MCF 10A (cell line): ENCODE results near the gene ELFN1. TPM values are rescaled to one million over a fixed set of nuclear protein-coding genes. Genes with fewer than 3 reads are reported as not detected.

Experiments used
- BruUV-seq: library from RNA; stranded (reverse); fragments of 400-500 nt; replicated peaks from 2 replicates; lab custom pipeline; 2021; lab: Mats Ljungman, UMichigan
- CTCF ChIA-PET: fragments of 300-600 bp; sonication (Branson Sonifier 250); formaldehyde crosslinking; extraction: SDS; loops from one replicate; lab custom pipeline; 2021; ENCODE audit warnings: antibody characterized with exemption, inconsistent platforms; lab: Yijun Ruan, JAX
- POLR2A ChIA-PET: fragments of 300-600, 350-650 bp; sonication (Branson Sonifier 250); formaldehyde crosslinking; extraction: SDS; loops from one replicate; lab custom pipeline; 2020; ENCODE audit warnings: antibody characterized with exemption, inconsistent platforms; lab: Yijun Ruan, JAX
- DNase-seq: peaks from one replicate; pipeline ENCODE4 v3.0.0-alpha.2; 2018; ENCODE audit not compliant: unreplicated experiment
- H3K27ac Mint-ChIP-seq: one replicate; pipeline ENCODE4 v1.8.0; 2022; ENCODE audit warnings: mild to moderate bottlenecking, low read depth, mixed read lengths; ENCODE audit not compliant: unreplicated experiment
- H3K27me3 Mint-ChIP-seq: one replicate; pipeline ENCODE4 v1.8.0; 2022; ENCODE audit warnings: mixed read lengths; ENCODE audit not compliant: insufficient read depth, unreplicated experiment
- H3K36me3 Mint-ChIP-seq: one replicate; pipeline ENCODE4 v1.8.0; 2022; ENCODE audit warnings: mild to moderate bottlenecking, moderate library complexity, mixed read lengths; ENCODE audit not compliant: insufficient read depth, unreplicated experiment
- H3K4me1 Mint-ChIP-seq: one replicate; pipeline ENCODE4 v1.8.0; 2022; ENCODE audit warnings: mixed read lengths; ENCODE audit not compliant: insufficient read depth, unreplicated experiment
- H3K4me3 Mint-ChIP-seq: one replicate; pipeline ENCODE4 v1.8.0; 2022; ENCODE audit warnings: mild to moderate bottlenecking, moderate library complexity, mixed read lengths; ENCODE audit not compliant: unreplicated experiment
- H3K9me3 Mint-ChIP-seq: one replicate; pipeline ENCODE4 v1.8.0; 2022; ENCODE audit warnings: mixed read lengths; ENCODE audit not compliant: unreplicated experiment
- intact Hi-C: fragments of 100-400 bp; cut with micrococcal nuclease; formaldehyde crosslinking; loops from 2 replicates; pipeline ENCODE4 v1.14.1; 2022
- total RNA-seq: library from RNA; stranded (reverse); gene quantifications from 2 replicates; pipeline ENCODE4 v1.2.3, GENCODE V29; 2022
- TF ChIP-seq, protein P1 (sequence below): fragments of 200-600 bp; IDR thresholded peaks from one replicate; pipeline ENCODE4 v1.8.0; 2022; ENCODE audit warnings: antibody characterized with exemption, mild to moderate bottlenecking; ENCODE audit not compliant: unreplicated experiment

Gene ELFN1
- total RNA-seq, 1 experiment from 2014 or later = not detected

DNA sequence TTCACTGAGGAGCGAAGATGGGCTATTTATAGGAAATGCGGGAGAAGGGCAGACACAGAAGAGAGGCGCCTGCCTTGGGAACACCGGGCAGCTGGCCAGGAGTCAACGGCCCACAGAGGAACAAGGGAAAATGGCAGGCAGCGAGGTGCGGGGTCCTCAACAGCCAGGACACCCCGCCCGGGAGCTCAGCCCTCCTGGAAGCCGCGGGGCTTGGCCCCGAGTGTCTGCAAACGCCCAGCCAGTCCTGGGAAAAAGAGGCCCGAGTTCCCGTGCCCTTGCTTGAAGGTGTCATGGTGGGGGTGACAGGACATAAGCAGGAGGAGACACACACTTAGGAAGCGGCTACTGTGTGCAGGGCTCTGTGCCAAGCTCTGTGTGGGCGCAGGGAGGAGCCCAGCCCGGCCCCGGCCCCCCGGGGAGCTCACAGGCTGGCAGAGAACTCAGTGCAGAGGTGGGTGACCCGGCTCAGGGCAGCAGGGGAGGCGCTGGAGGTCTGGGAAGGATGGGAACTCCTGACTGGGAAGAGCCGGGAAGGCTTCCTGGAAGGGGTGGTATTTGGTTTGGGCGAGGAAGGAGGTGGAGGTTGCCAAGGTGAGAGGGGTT lies 79.9 kb downstream of the ELFN1 start:
- intact Hi-C loops = no loop called here
- H3K27ac Mint-ChIP-seq = no peak overlapping the region
- ChIA-PET CTCF (no interaction called here), POLR2A (no interaction called here)
- TF ChIP-seq, protein P1, sequence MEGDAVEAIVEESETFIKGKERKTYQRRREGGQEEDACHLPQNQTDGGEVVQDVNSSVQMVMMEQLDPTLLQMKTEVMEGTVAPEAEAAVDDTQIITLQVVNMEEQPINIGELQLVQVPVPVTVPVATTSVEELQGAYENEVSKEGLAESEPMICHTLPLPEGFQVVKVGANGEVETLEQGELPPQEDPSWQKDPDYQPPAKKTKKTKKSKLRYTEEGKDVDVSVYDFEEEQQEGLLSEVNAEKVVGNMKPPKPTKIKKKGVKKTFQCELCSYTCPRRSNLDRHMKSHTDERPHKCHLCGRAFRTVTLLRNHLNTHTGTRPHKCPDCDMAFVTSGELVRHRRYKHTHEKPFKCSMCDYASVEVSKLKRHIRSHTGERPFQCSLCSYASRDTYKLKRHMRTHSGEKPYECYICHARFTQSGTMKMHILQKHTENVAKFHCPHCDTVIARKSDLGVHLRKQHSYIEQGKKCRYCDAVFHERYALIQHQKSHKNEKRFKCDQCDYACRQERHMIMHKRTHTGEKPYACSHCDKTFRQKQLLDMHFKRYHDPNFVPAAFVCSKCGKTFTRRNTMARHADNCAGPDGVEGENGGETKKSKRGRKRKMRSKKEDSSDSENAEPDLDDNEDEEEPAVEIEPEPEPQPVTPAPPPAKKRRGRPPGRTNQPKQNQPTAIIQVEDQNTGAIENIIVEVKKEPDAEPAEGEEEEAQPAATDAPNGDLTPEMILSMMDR = no peak
- peak; percentile 17 for DNase-seq
- no peaks in the 10 kb centered on the region for H3K36me3 Mint-ChIP-seq
- H3K9me3 Mint-ChIP-seq = no peaks in the 10 kb centered on the region
- H3K4me1 Mint-ChIP-seq = no peaks in the 10 kb centered on the region
- no TSS peak for BruUV-seq
- no peak overlapping the region for H3K4me3 Mint-ChIP-seq
- H3K27me3 Mint-ChIP-seq = peaks cover 24% of the 10 kb centered on the region

DNA sequence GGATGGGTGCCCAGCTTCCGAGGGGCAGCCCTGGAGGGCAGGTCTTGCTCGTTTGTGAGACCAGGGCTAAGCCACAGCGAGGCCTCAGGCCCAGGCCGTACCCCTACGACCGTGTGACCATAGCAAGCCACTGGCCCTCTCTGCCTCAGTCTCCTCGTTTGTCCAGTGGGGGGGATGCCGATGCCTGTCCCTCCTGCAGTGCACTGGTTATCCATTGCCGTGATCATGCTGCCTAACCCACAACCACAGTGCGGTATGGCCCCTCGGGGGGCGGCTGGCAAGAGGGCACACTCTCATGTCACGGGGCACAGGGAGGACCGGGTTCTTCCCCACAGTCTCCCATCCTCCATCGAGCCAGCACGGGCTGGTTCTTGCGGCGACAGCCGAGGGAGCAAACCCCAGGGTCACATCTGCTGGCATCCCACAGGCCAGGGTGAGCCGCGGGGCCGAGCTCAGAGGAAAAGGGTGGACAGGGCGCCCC lies 80.5 kb downstream of the ELFN1 start:
- ChIA-PET CTCF (interaction anchor here (0.7 kb wide), 1 partner anchor 690 kb away, joined by 3 read pairs; no protein-coding TSS in a partner anchor), POLR2A (no interaction called here)
- intact Hi-C loops = no loop called here
- H3K36me3 Mint-ChIP-seq = no peaks in the 10 kb centered on the region
- TF ChIP-seq, protein P1 = no peak
- DNase-seq = no peak
- H3K4me1 Mint-ChIP-seq = no peaks in the 10 kb centered on the region
- no peaks in the 10 kb centered on the region for H3K9me3 Mint-ChIP-seq
- no peak overlapping the region for H3K4me3 Mint-ChIP-seq
- no peak overlapping the region for H3K27ac Mint-ChIP-seq
- peaks cover 30% of the 10 kb centered on the region for H3K27me3 Mint-ChIP-seq
- BruUV-seq = no TSS peak

DNA sequence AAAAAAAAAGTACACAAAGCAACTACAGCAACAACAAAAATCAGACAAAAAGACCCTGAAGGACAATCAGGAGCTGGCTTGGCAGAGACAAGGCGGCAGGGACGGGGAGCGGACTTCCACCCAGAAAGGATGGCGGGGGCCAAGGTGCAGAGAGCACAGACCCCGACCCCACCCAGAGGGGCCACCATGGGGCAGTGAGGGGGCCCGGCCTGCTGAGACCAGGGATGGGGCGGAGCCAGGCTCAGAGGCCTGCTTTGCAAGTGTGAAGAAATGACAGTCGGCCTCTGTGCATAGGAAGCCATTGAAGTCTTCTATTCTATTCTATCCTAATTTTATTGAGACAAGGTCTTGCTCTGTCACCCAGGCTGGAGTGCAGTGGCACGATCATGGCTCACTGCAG lies 82.0 kb downstream of the ELFN1 start:
- Mint-ChIP-seq H3K4me3 (no peak overlapping the region), H3K27ac (no peak overlapping the region), H3K27me3 (peaks cover 44% of the 10 kb centered on the region), H3K4me1 (no peaks in the 10 kb centered on the region), H3K9me3 (no peaks in the 10 kb centered on the region), H3K36me3 (no peaks in the 10 kb centered on the region)
- DNase-seq = no peak
- ChIA-PET CTCF (interaction anchor here (0.6 kb wide), 1 partner anchor 37 kb away, joined by 3 read pairs; no protein-coding TSS in a partner anchor), POLR2A (interaction anchor here (0.6 kb wide), 1 partner anchor 88 kb away, joined by 3 read pairs; no protein-coding TSS in a partner anchor)
- intact Hi-C loops = no loop called here
- no TSS peak for BruUV-seq
- TF ChIP-seq, protein P1 = no peak

DNA sequence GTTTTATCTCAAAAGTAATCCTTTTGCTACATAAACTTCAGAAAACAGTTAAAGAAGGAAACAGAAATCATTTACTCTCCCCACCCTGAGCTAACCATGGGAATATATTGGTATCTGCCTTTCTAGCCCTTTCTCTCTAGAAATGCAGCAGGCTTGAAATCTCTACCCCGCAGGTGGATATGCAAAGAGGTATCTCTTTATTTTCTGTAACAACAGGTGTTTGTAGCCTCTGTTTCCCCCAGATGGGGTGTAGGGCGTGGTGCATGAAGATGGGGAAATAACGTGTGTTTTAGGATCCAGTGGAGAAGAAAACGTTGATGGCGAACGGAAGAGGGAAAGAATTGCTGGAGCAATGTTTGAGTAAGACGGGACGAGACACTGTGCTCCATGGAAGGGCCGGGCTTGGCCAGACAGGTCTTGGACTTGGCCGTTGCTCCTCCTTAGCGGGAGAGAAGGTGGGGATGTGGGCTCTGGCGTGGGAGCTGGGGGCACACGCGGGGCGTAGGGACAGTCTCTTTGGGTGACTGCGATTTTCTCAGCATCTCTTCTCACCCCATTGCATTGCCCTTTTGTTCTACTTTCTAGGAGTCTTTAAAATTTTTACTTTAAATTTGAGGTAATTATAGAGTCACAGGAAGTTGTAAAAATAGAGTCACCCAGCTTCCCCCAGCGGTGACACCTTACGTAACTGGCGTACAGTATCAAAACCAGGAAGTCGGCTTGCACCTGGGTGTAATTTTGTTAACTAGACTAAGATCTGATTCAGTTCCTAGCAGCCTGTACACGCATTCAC lies 82.9 kb downstream of the ELFN1 start:
- TF ChIP-seq, protein P1 = no peak
- Mint-ChIP-seq H3K4me1 (no peaks in the 10 kb centered on the region), H3K9me3 (no peaks in the 10 kb centered on the region), H3K27ac (no peak overlapping the region), H3K27me3 (peaks cover 46% of the 10 kb centered on the region), H3K36me3 (no peaks in the 10 kb centered on the region), H3K4me3 (no peak overlapping the region)
- intact Hi-C loops = no loop called here
- ChIA-PET CTCF (no interaction called here), POLR2A (interaction anchor here (0.6 kb wide), 1 partner anchor 89 kb away, joined by 3 read pairs; no protein-coding TSS in a partner anchor)
- no TSS peak for BruUV-seq
- DNase-seq = no peak
